CD4-positive, alpha-beta T cell treated with Interleukin-1 beta for 1 hour (primary cell): Measurements from ENCODE around the gene PCNX1.
A peak's percentile ranks its signal among the peaks of the same experiment; 100 is the strongest.
"Not testable (repeated sequence)": the region's sequence is repeated elsewhere in the genome, so short reads cannot be mapped to it uniquely, and the experiment has no call there.

Experiments
- DNase-seq, 2 donors: peaks; one replicate each; pipeline ENCODE4 v3.0.0-alpha.2; 2020 to 2022

PCNX1 gene

GRCh38 chr14:71133296-71133695 lies 226.0 kb downstream of the PCNX1 start:
- no peak for DNase-seq

DNA sequence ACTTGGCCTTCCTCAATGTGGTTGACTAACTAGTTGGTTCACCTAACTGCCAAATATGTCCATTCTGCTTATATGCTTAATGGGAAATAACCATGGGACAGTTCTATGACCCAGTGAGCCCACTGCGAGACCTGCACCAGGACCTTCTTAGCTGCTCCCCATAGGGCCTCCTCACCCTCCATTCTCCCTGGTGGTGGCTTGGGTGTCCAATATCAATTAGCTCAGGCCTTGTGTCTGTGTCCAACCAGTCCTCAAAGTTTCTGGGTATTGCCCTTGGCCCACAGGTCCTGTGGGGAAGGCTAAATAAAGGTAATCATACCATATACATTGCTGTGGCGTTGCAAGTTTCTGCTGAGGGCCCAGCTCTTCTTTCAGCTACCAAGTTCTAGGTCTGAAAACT lies 228.2 kb downstream of the PCNX1 start:
- no peak for DNase-seq

GRCh38 chr14:71135911-71136310 lies 228.7 kb downstream of the PCNX1 start:
- no peak for DNase-seq

DNA sequence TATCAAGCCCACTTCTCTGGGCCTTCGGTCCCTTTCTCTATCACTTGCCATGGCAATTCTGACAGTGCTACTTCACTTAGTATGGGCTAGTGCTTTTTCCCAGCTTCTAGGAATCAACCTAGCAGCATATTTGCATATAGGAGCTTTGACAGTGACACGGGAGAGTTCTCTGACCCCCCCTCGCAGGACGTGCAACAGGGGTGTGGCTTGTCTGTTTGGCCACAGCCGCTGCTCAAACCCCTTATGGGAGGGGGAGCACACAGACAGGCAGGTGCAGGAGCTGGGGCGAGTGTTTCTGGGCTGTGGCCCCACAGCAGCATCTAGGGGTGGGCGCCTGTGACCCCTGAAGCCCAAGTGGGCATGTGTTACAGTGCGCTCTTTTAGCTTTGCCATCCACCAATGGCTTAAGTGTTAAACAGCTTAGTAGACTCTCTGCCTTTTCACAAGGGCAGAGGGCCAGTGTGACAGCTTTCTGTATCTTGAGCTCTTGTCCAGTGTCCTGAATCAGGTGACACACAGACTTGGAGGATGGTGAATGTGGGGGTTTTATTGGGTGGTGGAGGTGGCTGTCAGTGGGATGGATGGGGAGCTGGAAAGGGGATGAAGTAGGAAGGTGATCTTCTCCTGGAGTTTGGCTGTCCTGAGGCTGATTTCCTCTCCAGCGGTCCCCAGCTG lies 229.3 kb downstream of the PCNX1 start:
- DNase-seq, result no peak

DNA sequence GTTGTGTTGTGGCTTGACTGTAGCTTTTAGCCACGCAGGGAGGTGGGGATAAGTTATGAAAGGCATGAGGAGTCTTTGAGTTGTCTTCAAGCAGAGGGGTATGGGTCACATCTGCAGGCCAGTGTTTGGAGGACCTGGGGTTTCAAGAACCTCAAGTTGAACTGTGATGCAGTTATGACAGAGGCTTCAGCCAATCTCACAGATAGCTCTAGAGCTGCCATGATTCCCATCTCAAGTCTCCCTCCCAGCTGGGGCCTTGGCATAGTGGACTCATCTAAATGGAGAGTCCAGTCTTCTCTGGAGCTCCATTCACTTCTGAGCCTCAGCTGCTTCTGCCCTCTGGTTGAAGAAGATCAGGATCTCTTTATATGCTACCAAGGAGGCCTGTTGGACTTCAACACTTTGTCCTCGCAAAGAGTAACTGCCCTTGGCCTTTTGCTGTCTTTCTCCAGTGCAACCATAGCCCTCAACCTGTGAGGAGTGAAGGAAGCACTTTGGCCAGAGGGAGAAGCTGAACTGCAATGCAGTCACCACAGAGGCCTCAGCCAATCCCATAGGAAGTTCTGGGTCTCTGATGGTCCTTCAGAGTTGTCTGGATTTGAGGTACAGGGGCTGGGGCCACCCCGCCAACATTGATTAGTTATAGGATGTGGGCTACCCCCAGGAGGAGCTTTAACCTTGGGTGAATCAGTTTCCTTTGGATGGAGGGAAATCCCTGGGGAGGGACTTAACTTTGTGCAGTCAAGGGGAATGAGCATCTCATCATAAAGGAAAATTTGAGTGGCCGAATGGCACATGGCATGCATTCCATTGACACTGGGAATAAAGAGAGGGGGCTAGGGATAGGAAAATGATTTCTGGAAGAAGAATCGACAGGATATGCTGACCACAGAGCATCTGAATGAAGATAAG lies 230.5 kb downstream of the PCNX1 start:
- DNase-seq, result no peak

- DNase-seq, result peak; percentile 50 to 57
Measured at GRCh38 chr14:71138448-71139293, 231.4 kb downstream of the PCNX1 start.

GRCh38 chr14:71139294-71139946 lies 232.2 kb downstream of the PCNX1 start:
- DNase-seq, result no peak

DNA sequence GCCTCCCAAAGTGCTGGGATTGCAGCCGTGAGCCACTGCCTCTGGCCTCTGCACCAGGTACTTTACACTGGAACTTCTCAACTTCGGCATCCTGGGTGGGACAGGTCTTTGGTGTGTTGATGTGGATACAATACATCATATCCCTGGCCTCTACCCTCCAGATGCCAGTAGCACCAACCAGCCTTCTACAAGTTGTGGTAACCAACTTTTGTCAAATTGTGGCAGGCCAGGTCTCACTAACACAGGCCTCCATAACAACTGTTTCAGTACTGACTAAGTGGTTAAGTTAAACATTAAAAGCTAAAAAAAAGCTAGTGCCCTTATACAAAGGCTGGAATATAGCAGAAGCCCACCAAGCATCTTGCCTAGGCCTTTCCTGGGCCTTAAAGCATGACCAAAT lies 232.9 kb downstream of the PCNX1 start:
- no peak for DNase-seq

- DNase-seq, result no peak
Measured at GRCh38 chr14:71141701-71142374, 234.6 kb downstream of the PCNX1 start.

DNA sequence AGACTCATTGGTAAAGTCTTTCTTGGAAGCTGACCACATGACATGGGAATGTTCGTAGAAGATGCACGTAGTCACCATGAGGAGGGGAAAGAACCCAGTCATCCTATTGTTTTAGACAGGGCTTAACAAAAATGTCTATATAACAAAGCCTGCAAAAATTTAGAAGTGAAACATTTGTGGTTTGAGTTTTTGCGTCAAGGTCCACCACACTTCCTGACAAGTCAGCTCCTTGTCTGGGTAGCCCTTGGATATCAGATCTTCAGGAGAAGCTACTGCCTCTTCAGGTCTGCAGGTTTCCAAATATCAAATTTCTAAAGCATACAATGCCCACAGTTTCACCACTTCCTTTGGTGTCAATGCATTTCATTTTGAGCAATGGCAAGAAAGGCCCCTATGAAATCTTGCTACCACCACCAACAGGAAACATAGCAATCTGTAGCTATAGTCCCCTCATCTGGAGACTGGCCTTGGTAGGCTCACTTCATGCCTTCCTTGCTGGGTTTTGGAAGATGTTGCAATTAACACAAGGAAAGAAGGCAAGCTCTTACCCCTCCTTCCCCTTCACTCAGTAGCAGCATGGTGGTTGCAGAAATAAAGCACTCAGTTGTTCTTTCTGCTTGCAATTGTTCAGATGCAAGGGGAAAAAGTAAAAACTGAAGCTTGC lies 235.2 kb downstream of the PCNX1 start:
- DNase-seq, result peak; percentile 6 to 12

DNA sequence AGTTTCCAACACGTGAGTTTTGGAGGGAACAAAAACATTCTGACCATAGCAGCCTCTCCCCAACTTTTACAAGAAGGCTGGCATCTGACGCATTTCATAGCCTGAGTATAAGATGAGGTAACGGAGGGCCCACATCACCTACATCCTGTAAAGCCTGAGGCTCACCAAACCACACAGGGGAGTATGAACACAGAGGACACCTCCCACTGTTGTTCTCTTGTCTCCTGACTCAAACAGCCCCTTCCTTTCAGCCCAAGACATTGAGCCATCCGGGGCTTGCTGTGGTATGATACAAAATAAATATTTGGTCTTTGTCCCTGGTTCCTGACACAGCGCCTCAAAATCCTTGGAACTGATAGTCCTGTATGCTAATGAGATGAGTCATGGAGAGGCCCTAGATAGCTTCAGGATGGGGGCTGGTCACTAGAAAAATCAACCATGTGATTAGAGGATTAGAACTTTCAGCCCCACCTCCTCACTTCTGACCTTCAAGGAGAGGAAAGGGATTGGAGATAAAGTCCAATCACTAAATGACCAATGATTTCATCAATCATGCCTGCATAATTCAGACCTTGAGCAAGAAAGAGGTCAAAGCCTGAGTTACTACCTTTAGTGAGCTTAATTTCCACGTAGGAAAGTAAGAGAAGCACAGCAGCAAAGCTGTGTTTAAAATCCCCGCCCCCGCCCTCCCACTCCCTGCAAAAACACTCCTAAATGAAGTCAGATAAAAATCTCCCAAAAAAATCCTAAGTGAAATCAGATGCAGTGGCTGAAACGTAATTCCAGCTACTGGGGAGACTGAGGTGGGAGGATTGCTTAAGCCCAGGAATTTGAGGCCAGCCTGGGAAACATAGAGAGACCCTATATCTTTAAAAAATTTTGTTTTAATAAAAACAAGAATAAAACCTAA lies 236.4 kb downstream of the PCNX1 start:
- peak; percentile 11 to 28 for DNase-seq

DNA sequence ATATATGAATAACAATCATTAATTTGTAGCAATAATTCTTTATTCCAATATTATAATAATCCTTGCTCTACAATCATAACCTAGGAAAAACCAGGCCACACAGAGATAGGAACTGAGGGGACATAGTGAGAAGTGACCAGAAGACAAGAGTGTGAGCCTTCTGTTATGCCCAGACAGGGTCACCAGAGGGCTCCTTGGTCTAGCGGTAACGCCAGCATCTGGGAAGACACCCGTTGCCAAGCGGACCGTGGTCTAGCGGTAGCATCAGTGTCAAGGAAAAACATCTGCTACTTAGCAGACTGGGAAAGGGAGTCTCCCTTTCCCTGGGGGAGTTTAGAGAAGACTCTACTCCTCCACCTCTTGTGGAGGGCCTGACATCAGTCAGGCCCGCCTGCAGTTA lies 240.1 kb downstream of the PCNX1 start:
- not testable (repeated sequence) for DNase-seq

- no peak for DNase-seq
Measured at GRCh38 chr14:71148627-71149026, 241.4 kb downstream of the PCNX1 start.

DNA sequence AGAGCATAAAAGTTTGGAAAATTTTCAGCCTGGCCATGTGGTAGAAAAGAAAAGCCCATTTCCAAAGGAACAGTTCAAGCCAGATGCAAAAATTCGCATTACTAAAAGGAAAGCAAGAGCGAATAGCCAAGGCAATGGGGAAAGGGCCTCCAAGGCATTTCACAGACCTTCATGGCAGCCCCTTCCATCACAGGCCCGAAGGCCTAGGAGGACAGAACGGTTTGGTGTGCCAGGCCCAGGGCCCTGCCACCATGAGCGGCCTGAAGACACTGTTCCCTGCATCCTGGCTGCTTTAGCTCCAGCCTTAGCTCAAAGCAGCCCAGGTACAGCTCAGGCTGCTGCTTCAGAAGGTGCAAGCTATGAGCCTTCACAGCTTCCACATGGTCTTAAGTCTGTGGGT lies 243.5 kb downstream of the PCNX1 start:
- no peak for DNase-seq

DNA sequence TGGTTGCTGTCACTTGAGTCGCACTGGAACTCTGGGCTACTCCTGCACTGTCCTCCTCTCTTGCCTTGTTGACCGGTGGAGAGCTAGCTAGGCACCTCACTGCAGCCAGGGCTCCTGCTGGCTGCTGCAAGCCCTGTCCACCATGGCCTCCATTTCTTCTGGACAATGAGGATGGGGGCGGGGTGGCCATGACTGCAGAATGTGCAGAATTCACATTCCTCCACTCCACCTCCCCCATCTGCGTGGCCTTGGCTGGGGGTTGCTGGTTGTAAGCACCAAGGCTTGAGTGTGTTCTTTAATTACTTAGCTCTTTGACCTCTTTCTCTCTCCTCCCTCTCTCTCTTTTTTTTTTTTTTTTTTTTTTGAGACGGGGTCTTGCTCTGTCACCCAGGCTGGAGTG lies 248.5 kb downstream of the PCNX1 start:
- DNase-seq, result no peak

DNA sequence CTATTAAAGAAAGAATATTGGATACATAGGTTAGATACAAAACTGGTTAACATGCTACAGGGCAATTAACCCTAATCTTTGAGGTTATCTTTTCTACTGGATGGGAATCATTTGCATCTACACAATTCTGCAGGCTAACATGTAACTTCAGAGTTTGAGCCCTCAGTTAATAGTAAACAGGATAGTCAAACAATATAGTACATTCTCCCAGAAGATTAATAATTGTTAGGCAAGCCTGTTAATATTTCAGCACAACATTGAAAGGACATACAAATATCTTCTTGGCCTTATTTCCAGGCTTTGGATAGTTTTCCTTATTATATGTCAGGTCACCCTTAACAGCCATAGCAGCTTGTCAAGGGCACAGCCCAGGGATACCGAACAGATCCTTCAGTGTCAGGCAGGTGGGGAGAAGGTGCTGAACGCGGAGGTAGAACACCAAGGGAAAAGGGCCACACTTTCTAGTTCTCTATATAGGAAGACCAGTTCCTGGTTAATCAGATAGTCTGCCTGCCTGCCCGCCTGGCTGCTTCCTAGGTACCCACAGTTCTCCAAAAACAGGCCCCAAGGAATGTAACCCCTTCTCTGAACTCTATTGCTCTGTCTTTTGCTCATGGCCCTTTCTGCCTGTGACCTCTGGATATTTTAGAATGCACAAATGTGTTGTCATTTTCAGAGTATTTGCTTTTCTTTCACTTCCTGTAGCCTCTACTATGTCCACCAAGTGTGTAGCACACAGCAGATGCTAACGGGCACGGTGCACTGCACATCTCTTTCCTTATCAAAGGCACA lies 256.0 kb downstream of the PCNX1 start:
- DNase-seq, result no peak

DNA sequence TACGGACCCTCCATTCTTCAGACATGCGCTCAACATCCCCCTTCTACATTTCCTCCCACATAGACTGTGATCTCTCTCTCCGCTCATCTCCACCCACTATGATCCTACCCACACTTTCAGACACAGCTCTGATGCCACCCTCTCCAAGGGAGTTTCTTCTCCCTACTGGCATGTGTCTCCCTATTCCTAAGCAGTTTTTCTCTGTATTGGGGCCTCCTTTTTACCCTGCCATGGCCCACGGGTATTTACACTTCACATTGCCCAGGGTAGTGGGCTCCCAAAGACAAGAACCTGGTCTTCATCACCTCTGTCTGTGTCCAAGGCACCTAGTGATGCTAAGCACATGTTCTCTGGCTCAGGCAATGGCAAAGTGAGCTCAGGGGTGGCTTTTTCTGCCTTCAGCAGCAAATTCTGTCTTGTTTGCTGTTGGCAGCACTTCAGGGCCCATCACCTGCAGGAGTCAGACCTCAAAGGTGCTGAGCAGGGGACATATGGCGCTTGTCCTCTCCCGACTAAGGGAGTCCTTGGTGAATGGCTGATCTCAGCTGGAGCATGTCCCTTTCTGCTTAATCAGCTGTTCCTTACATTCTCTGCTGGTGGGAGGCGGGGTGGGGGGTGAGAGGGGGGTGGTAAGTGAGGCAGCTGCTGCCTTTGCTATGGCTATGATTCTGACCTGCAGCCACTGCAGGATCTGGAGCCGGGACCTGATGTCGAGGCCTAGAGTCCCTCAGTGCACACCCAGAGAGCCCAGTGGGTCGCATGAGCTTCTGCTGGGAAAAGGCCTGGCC lies 256.8 kb downstream of the PCNX1 start:
- DNase-seq, result no peak
